Ascending aorta (tissue), 2 donors: ENCODE results near the gene SAMMSON. TPM values are rescaled to one million over a fixed set of nuclear protein-coding genes. Genes with fewer than 3 reads are reported as not detected.

Experiments used
- DNase-seq, 2 donors: peaks; one replicate each; pipeline ENCODE4 v3.0.0-alpha.2; 2019; ENCODE audit warnings: low spot score in 2 of 2
- H3K27ac ChIP-seq, 2 donors: fragments of 200-600 bp; sonication (generic); one replicate each; pipeline ENCODE4 v1.5.1; 2016 to 2017; ENCODE audit warnings: mild to moderate bottlenecking in 1 of 2
- H3K27me3 ChIP-seq: fragments of 200-600 bp; sonication (generic); one replicate; pipeline ENCODE4 v1.5.1; 2017
- H3K36me3 ChIP-seq, 2 donors: fragments of 200-600 bp; sonication (generic); one replicate each; pipeline ENCODE4 v1.5.1; 2016
- H3K4me1 ChIP-seq, 2 donors: fragments of 200-600 bp; sonication (generic); one replicate each; pipeline ENCODE4 v1.5.1; 2016 to 2017; ENCODE audit warnings: mild to moderate bottlenecking in 1 of 2
- H3K4me3 ChIP-seq, 2 donors: fragments of 200-600 bp; sonication (generic); one replicate each; pipeline ENCODE4 v1.5.1; 2016 to 2017; ENCODE audit warnings: mild to moderate bottlenecking in 1 of 2
- H3K9me3 ChIP-seq, 2 donors: fragments of 200-600 bp; sonication (generic); one replicate each; pipeline ENCODE4 v1.5.1; 2016
- intact Hi-C: fragments of 100-400 bp; cut with DNase I; formaldehyde crosslinking; loops from one replicate; pipeline ENCODE4 v1.15.1; 2023
- total RNA-seq: library from RNA; depleted of rRNA; stranded (reverse); fragments of >200 nt; gene quantifications from one replicate; pipeline ENCODE4 v1.1.0, GENCODE V29; 2016
- TF ChIP-seq, protein P1 (sequence below), 3 experiments: fragments of 200-600 bp in 2 of 3; fragments of 450-650 bp in 1 of 3; sonication (generic) in 2 of 3; IDR thresholded peaks; one replicate each; pipeline ENCODE4 v1.5.1; 2016 to 2019; ENCODE audit warnings: antibody characterized with exemption in 3 of 3, mild to moderate bottlenecking in 1 of 3, moderate library complexity in 1 of 3

The SAMMSON gene
- total RNA-seq, 1 donor from 2014 or later = 2.2 TPM

DNA sequence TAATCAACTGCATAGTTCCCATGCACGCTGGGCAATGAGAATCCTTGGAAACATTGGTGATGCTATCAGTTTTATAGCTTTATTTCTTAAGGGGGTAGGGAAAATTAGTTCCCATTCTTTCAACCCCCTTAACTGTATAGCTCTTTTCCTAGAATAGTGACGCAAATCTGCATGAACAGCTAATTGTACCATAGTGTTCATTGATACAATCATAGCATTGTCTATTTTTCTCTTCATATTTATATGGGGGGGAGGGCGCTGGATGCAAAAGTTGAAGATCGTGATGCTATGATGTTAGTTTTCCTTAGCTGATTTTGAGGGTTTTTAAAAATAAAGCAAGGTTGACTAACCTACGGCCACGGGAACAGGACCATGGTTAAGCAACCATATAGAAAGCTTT, 32.4 kb upstream of the SAMMSON start:
- TF ChIP-seq, protein P1, sequence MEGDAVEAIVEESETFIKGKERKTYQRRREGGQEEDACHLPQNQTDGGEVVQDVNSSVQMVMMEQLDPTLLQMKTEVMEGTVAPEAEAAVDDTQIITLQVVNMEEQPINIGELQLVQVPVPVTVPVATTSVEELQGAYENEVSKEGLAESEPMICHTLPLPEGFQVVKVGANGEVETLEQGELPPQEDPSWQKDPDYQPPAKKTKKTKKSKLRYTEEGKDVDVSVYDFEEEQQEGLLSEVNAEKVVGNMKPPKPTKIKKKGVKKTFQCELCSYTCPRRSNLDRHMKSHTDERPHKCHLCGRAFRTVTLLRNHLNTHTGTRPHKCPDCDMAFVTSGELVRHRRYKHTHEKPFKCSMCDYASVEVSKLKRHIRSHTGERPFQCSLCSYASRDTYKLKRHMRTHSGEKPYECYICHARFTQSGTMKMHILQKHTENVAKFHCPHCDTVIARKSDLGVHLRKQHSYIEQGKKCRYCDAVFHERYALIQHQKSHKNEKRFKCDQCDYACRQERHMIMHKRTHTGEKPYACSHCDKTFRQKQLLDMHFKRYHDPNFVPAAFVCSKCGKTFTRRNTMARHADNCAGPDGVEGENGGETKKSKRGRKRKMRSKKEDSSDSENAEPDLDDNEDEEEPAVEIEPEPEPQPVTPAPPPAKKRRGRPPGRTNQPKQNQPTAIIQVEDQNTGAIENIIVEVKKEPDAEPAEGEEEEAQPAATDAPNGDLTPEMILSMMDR (IDR thresholded peaks at IDR 0.05) = no peak
- Histone ChIP-seq H3K4me3 (no peak overlapping the region), H3K9me3 (no peaks in the 10 kb centered on the region), H3K4me1 (no peaks in the 10 kb centered on the region), H3K27me3 (no peaks in the 10 kb centered on the region), H3K36me3 (peaks cover 0 to 13% of the 10 kb centered on the region in 2 donors), H3K27ac (no peak overlapping the region)
- no peak for DNase-seq
- intact Hi-C loops = no loop called here

DNA sequence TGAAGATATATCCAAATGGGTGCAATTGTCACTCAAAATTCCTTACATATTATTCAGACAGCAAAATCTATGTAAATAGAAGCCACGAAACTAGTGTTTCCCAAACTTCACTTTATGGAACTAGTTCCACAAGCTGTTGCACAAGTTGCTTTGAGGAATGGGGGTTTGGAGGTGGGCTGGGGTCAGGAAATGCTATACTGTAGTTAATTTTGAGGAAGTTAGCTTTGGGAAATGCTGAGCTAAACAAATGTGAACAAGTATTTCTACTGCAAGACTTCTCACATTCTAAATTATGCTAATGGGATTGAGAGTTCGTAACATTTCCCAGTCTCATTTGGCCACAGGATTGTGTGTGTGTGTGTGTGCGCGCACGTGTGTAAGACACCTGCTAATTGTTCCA, 28.7 kb upstream of the SAMMSON start:
- no peak for DNase-seq
- Histone ChIP-seq H3K9me3 (no peaks in the 10 kb centered on the region), H3K27ac (no peak overlapping the region), H3K4me1 (no peaks in the 10 kb centered on the region), H3K27me3 (no peaks in the 10 kb centered on the region), H3K36me3 (peaks cover 0 to 4% of the 10 kb centered on the region in 2 donors), H3K4me3 (no peak overlapping the region)
- intact Hi-C loops = no loop called here
- TF ChIP-seq, protein P1 (IDR thresholded peaks at IDR 0.05) = no peak

DNA sequence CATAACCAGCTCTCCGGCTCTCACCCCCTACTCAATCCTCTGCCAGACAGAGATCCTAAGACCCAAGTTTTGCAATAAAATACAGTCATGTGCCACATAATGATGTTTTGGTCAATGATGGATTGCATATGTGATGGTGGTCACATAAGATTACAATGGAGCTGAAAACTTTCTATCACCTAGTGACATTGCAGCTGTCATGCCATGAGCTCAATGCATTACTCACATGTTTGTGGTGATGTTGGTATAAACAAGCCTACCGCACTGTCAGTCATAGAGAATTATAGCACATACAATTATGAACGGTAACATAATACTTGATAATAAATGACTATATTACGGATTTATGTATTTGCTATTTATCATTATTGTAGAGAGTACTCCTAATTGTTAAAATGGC, 26.9 kb upstream of the SAMMSON start:
- H3K4me1 ChIP-seq = no peaks in the 10 kb centered on the region

DNA sequence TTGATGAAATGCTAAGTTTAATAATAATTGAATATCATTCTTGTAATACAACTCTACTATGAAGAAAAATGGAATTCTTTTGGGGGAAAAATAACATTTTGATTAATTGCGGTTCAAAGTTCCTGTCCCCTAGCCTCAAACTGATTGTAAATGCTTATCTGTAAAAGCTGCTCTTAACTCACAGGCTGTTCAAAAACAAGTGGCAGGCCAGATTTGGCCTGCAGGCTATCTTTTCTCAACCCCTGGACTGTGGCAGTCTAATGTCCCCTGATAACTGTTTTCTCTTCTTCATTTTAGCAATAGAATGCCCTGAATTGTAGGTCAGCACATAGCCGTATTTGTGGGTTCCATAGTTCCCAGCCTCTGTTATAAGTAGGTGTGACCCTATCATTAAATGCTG, 23.5 kb upstream of the SAMMSON start:
- TF ChIP-seq, protein P1 (IDR thresholded peaks at IDR 0.05) = no peak
- Histone ChIP-seq H3K27me3 (no peaks in the 10 kb centered on the region), H3K4me3 (no peak overlapping the region), H3K27ac (no peak overlapping the region), H3K4me1 (no peaks in the 10 kb centered on the region), H3K36me3 (no peaks in the 10 kb centered on the region), H3K9me3 (peaks cover 5 to 20% of the 10 kb centered on the region in 2 donors)
- DNase-seq = no peak
- intact Hi-C loops = no loop called here

More for the DNA sequence above, 26.9 kb upstream of the SAMMSON start:
- Histone ChIP-seq H3K27ac (no peak overlapping the region), H3K4me3 (no peak overlapping the region), H3K27me3 (no peaks in the 10 kb centered on the region), H3K36me3 (no peaks in the 10 kb centered on the region), H3K9me3 (peaks cover 0 to 5% of the 10 kb centered on the region in 2 donors)
- TF ChIP-seq, protein P1 (IDR thresholded peaks at IDR 0.05) = no peak
- DNase-seq = no peak
- intact Hi-C loops = no loop called here

DNA sequence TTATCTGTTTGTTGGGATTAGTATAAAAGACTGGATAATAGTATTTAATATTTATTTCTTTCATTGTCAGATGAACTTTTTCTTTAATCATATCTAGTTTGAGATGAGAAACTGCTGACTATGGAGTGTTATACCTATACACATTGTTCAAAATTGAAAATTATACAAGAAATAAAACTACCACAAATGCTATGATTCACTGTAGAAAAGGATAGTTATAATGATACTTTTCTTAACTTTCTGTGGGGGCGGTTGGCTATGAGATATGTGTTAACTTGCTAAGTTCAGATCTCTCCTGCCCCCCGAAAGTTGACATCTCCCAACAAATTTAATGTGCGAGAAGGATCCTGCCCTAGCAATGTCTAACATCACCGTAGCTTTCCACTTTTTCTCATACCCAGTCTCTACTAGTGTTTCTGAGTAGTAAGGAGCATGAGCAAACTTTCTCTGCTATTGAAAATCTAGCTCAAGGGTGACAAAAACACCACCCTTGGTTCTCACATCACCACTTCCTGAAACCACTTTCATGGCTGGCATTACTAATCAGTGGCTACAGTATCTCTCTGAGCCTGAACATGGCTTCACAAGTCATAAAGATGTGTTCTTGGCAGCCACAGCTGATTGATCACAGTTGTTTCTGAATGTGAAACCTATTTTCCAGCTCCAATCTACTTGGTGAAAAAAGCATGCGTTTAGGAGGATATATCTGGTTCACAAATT, 15.8 kb upstream of the SAMMSON start:
- Histone ChIP-seq H3K4me1 (no peaks in the 10 kb centered on the region), H3K36me3 (no peaks in the 10 kb centered on the region), H3K4me3 (no peak overlapping the region), H3K27ac (no peak overlapping the region), H3K27me3 (no peaks in the 10 kb centered on the region), H3K9me3 (peaks cover 0 to 6% of the 10 kb centered on the region in 2 donors)
- intact Hi-C loops = no loop called here
- DNase-seq = no peak
- TF ChIP-seq, protein P1 (IDR thresholded peaks at IDR 0.05) = no peak
